Mucosa of descending colon (tissue), 3 donors: ENCODE data around the gene MGA. TPM values are rescaled to one million over a fixed set of nuclear protein-coding genes. Genes with fewer than 3 reads are reported as not detected.
"Not testable (repeated sequence)": the region's sequence is repeated elsewhere in the genome, so short reads cannot be mapped to it uniquely, and the experiment has no call there.

Experiments
- ATAC-seq: fragments of 200-7000 bp; cut with Tn5 transposase; one replicate; pipeline ENCODE4 v1.9.1; 2020; ENCODE audit warnings: mild to moderate bottlenecking, moderate library complexity
- DNase-seq, 3 donors: peaks; one replicate each; pipeline ENCODE4 v3.0.0-alpha.2; 2020
- H3K36me3 ChIP-seq: fragments of 200-600 bp; one replicate; pipeline ENCODE4 v1.8.0; 2021; ENCODE audit warnings: low read depth, mild to moderate bottlenecking
- H3K4me1 ChIP-seq: fragments of 200-600 bp; one replicate; pipeline ENCODE4 v1.8.0; 2021; ENCODE audit warnings: low read depth, mild to moderate bottlenecking
- H3K4me3 ChIP-seq: fragments of 200-600 bp; one replicate; pipeline ENCODE4 v1.8.0; 2021; ENCODE audit warnings: mild to moderate bottlenecking
- H3K9me3 ChIP-seq: fragments of 200-600 bp; one replicate; pipeline ENCODE4 v1.8.0; 2021; ENCODE audit warnings: mild to moderate bottlenecking
- intact Hi-C, 2 donors: fragments of 100-400 bp; cut with DNase I in 1 of 2; cut with micrococcal nuclease in 1 of 2; formaldehyde crosslinking; loops; one replicate each; pipeline versions ENCODE4 v1.11.0 to v1.11.1; 2022; cut with DNase I, micrococcal nuclease
- total RNA-seq, 3 donors: library from RNA; stranded (reverse); fragmentation: NEBNext Ultra II Directional in 2 of 3; extraction: Animal tissue kit (Norgen Biotek cat#: 25700) in 2 of 3; gene quantifications; one replicate each; pipeline versions ENCODE4 v1.2.1 to v1.2.4, GENCODE V29; 2021 to 2023
- TF ChIP-seq, protein P1 (sequence below): fragments of 200-600 bp; IDR thresholded peaks from one replicate; pipeline ENCODE4 v1.8.0; 2022; ENCODE audit warnings: antibody characterized with exemption, mild to moderate bottlenecking
- donor health status: DM: no; HTN: no; CAD: no; lungs with moderate emphysema.
- donor health status: DM: no; HTN: no; CAD: no.
- donor health status: DM: no; HTN: yes; CAD: no.

MGA gene
- total RNA-seq, 3 donors from 2014 or later, result 29.1 to 50.5 (median 29.2) TPM

DNA sequence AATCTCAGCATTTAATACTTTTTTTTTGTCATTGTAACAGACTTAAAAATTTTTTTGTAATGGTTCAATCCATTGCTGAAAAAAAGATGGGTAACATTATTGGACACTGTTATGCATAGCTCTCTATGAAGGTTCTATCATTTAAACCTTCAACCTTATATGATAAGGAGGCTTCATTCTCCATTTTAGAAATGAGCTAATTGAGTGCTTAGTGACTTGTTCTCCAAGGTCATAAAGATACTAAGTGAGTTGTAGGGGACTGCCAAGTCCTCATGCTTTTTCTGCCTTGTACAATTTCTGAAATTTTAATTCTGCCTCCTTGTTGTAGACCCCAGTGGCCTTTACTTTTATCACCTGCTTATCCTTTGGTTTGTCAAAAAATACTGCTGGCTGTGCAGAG, 56.7 kb downstream of the MGA start:
- intact Hi-C loops, result no loop called here
- no peak overlapping the region for H3K4me3 ChIP-seq
- H3K9me3 ChIP-seq, result no peaks in the 10 kb centered on the region
- TF ChIP-seq, protein P1, sequence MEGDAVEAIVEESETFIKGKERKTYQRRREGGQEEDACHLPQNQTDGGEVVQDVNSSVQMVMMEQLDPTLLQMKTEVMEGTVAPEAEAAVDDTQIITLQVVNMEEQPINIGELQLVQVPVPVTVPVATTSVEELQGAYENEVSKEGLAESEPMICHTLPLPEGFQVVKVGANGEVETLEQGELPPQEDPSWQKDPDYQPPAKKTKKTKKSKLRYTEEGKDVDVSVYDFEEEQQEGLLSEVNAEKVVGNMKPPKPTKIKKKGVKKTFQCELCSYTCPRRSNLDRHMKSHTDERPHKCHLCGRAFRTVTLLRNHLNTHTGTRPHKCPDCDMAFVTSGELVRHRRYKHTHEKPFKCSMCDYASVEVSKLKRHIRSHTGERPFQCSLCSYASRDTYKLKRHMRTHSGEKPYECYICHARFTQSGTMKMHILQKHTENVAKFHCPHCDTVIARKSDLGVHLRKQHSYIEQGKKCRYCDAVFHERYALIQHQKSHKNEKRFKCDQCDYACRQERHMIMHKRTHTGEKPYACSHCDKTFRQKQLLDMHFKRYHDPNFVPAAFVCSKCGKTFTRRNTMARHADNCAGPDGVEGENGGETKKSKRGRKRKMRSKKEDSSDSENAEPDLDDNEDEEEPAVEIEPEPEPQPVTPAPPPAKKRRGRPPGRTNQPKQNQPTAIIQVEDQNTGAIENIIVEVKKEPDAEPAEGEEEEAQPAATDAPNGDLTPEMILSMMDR, result no peak
- DNase-seq, result no peak
- H3K4me1 ChIP-seq, result no peaks in the 10 kb centered on the region
- H3K36me3 ChIP-seq, result no peaks in the 10 kb centered on the region
- ATAC-seq, result no peak

DNA sequence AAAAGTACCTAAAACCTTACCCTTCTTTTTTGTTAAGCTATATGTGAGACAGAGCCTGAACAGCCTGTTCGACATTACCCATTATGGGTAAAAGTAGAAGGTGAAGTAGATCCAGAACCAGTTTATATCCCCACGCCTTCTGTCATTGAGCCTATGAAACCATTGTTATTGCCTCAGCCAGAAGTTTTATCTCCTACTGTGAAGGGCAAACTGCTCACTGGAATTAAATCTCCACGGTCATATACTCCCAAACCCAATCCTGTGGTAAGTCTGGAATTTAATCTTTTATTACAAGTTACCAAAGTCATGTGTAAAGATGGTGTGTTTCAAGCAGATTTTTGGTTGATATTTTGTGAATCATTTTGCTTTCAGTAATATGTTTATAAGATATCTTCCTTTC, 66.9 kb downstream of the MGA start:
- Histone ChIP-seq H3K36me3 (no peaks in the 10 kb centered on the region), H3K4me3 (no peak overlapping the region), H3K4me1 (no peaks in the 10 kb centered on the region), H3K9me3 (no peaks in the 10 kb centered on the region)
- ATAC-seq (no peak), DNase-seq (no peak)
- TF ChIP-seq, protein P1, result no peak
- intact Hi-C loops, result no loop called here

DNA sequence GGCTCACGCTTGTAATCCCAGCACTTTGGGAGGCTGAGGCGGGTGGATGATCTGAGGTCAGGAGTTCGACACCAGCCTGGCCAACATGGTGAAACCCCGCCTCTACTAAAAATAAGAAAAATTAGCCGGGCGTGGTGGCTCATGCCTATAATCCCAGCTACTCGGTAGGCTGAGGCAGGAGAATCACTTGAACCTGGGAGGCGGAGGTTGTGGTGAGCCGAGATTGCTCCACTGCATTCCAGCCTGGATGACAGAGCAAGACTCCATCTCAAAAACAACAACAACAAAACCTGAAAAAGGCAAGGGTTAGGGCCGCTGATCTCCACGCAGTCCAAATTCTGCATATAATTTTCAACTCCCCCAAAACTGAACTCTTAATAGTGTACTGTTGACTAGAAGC, 67.9 kb downstream of the MGA start:
- DNase-seq, H3K36me3 ChIP-seq, H3K4me1 ChIP-seq, H3K9me3 ChIP-seq, H3K4me3 ChIP-seq, intact Hi-C loops, ATAC-seq: not testable (repeated sequence)

DNA sequence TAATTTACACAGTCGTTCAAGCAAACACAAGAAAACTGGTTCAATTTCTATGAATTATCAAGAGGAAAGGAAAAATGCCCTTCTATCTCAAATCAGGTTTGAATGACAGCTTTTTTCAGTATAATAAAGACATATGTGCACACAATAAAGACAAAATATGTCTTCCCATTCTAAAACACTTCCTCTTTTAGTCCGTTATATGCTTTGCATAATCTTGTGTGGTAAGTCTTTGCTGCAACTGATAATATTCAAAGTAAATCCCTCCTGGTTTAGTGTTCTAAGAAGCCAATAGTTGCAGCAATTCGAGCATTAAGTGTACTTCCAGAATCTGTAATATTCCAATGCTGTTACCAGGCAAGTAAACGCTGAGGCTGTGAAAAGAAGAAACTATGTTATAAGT, 70.3 kb downstream of the MGA start:
- ATAC-seq, result no peak
- no peaks in the 10 kb centered on the region for H3K36me3 ChIP-seq
- no peak overlapping the region for H3K4me3 ChIP-seq
- intact Hi-C loops, result no loop called here
- no peak for DNase-seq
- no peaks in the 10 kb centered on the region for H3K9me3 ChIP-seq
- no peaks in the 10 kb centered on the region for H3K4me1 ChIP-seq
- TF ChIP-seq, protein P1, result no peak

DNA sequence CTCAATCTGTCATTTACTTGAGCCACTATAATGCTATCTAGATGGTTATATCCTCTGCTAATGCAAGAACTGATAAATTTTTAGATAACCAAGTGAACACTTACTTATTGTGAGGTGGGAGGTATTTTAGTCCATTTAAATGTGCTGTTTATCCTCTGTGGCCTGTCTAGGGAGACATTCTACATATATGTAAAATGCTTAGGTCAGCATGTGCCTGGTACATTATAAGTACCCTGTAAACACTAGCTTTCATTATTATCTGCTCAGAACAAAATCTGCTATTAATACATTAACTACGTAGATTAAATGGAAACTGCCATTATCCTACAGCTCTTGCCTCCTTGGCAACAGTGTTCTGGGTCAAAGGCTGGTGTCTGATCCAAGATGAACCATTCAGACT, 72.3 kb downstream of the MGA start:
- intact Hi-C loops, result no loop called here
- H3K36me3 ChIP-seq, result peaks cover 7% of the 10 kb centered on the region

DNA sequence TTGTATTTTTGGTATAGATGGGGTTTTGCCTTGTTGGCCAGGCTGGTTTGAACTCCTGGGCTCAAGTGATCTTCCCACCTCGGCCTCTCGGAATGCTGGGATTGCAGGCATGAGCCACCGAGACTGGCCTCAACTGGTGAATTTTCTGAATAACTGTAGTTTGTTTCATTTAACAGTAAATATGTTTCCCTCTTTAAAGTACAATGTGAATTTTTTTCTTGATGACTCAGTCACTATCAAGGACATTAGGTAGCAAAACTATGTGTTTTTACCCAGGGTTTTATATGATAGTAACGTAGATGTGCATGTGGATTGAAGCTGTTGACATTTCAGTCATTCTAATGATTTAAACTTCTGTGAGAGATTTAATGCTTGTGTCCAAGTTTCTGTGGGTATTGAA, 73.9 kb downstream of the MGA start:
- ATAC-seq (no peak), DNase-seq (no peak)
- TF ChIP-seq, protein P1, result no peak
- Histone ChIP-seq H3K9me3 (no peaks in the 10 kb centered on the region), H3K4me3 (no peak overlapping the region), H3K4me1 (no peaks in the 10 kb centered on the region), H3K36me3 (peaks cover 7% of the 10 kb centered on the region)
- intact Hi-C loops, result no loop called here

More for the DNA sequence above, 72.3 kb downstream of the MGA start:
- TF ChIP-seq, protein P1, result no peak
- DNase-seq (no peak), ATAC-seq (no peak)
- Histone ChIP-seq H3K9me3 (no peaks in the 10 kb centered on the region), H3K4me1 (no peaks in the 10 kb centered on the region), H3K4me3 (no peak overlapping the region)
